ENCODE data around the gene ASIC1.

Gene ASIC1

GRCh38 chr12:50041062-50041860 is 16.1 kb upstream of the ASIC1 start:
- no peak overlapping the region for H3K27ac ChIP-seq
- TF ChIP-seq, protein P1, sequence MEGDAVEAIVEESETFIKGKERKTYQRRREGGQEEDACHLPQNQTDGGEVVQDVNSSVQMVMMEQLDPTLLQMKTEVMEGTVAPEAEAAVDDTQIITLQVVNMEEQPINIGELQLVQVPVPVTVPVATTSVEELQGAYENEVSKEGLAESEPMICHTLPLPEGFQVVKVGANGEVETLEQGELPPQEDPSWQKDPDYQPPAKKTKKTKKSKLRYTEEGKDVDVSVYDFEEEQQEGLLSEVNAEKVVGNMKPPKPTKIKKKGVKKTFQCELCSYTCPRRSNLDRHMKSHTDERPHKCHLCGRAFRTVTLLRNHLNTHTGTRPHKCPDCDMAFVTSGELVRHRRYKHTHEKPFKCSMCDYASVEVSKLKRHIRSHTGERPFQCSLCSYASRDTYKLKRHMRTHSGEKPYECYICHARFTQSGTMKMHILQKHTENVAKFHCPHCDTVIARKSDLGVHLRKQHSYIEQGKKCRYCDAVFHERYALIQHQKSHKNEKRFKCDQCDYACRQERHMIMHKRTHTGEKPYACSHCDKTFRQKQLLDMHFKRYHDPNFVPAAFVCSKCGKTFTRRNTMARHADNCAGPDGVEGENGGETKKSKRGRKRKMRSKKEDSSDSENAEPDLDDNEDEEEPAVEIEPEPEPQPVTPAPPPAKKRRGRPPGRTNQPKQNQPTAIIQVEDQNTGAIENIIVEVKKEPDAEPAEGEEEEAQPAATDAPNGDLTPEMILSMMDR (conservative IDR thresholded peaks at IDR 0.05) = no peak

GRCh38 chr12:50041962-50042361 is 15.4 kb upstream of the ASIC1 start:
- TF ChIP-seq, protein P1 (conservative IDR thresholded peaks at IDR 0.05) = no peak

DNA sequence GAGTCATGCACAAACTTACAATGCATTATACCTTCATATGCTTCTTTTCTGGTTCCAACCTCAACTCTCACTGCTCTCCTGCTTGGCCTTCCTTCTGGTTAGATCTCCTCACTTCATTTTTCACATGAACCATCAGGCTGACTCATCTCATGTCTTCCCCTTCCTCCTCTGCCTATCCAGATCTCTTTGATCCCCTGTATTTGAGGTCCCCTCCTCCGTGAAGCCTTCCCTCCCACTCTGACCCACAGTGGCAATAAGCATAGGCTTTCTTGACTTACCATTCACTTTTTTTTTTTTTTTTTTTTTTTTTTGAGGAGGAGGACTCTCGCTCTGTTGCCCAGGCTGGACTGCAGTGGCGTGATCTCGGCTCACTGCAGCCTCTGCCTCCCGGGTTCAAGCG is 14.7 kb upstream of the ASIC1 start:
- TF ChIP-seq, protein P1 (conservative IDR thresholded peaks at IDR 0.05) = no peak
- no peak overlapping the region for H3K27ac ChIP-seq

More at GRCh38 chr12:50041962-50042361, 15.4 kb upstream of the ASIC1 start:
- no peak overlapping the region for H3K27ac ChIP-seq

DNA sequence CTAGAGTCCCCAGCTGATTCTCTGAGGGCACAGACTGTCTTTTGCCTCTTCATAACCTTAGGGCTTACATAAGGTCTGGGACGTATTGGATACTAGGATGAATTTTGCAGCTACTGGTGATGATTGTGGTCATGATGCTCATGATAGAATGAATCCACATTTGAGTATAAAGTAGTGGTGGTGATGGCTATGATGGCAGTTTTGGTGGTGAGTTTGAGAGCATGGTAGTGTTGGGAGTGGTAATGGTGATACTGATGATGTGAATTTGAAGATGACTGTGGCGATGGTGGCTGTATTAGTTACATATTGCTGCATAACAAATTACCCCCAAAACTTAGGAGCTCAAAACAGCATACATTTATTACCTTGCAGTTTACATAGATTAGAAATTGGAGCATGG is 14.1 kb upstream of the ASIC1 start:
- no peak overlapping the region for H3K27ac ChIP-seq
- TF ChIP-seq, protein P1 (conservative IDR thresholded peaks at IDR 0.05) = no peak

GRCh38 chr12:50043854-50044253 is 13.5 kb upstream of the ASIC1 start:
- TF ChIP-seq, protein P1 (conservative IDR thresholded peaks at IDR 0.05) = no peak
- H3K27ac ChIP-seq = no peak overlapping the region

DNA sequence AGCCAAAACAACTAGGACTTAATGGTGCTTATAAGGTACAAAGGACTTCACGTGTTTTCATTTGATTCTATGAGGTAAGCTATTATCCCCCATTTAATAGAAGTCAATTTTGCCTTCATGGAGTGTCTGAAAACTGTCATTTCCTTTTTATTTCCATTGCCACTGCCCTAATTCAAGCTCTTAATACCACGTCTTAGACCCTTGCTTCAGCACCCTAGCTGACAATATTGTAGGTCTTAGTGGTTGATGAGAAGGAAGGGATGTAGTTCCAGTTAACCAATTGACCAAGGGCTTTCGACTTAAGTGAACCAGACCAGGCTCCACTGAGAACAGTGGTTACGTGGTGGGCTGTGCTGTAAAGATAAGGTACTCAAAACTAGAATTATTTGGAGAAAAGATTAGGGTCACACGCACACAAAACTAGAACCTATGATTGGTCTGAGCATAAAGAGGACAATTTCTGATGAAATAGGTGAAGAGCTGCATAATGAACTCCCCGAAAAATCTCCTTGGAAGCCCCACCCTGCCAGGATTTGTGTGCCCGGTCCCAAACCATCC is 9.6 kb upstream of the ASIC1 start:
- TF ChIP-seq, protein P1 (conservative IDR thresholded peaks at IDR 0.05) = no peak
- no peak overlapping the region for H3K27ac ChIP-seq

DNA sequence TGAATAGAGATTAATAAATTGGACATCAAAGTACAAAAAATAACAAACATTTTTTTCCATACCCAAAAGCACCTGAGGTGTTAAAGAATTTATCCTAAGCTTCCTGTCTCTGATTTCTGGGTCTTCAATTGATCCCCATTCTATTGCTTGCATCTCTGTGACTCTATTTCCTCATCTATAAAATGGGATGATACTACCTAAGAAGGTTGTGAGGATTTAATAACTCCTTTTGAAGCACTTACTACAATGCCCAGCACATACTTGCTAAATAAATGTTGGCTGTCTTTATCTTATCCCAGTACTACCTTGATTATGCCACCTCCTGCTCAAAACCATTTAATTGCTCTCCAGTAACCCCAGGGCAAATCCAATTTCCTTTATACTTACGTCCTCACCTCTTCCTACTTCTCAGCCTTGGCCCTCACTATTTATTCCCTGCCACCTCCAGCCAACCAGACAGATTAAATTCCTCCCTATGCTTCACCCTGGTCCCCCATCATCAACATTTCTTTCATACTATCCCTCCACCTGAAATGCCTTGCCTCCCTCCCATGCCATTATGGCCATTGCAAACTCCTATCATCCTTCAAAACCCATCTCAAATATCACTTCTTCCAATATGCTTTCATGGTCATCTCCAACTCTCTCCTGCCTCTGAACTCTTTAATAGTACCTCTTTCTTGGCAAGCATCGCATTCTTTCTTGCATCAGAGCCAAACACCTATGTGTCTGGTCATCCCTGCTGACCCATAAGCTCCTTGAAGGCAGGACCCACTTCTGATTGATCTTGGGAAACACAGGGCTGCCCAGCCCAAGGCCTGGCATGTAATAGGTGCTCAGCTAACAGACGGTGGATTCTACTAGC is 7.9 kb upstream of the ASIC1 start:
- no peak overlapping the region for H3K27ac ChIP-seq
- TF ChIP-seq, protein P1 (conservative IDR thresholded peaks at IDR 0.05) = no peak
